ENCODE data around the gene FOXP1. TPM values are rescaled to one million over a fixed set of nuclear protein-coding genes. Genes with fewer than 3 reads are reported as not detected.
"Not testable (repeated sequence)": the region's sequence is repeated elsewhere in the genome, so short reads cannot be mapped to it uniquely, and the experiment has no call there.

FOXP1 gene
- total and polyA plus RNA-seq, 4 donors, result 4.9 to 35.4 (median 32.0) TPM

DNA sequence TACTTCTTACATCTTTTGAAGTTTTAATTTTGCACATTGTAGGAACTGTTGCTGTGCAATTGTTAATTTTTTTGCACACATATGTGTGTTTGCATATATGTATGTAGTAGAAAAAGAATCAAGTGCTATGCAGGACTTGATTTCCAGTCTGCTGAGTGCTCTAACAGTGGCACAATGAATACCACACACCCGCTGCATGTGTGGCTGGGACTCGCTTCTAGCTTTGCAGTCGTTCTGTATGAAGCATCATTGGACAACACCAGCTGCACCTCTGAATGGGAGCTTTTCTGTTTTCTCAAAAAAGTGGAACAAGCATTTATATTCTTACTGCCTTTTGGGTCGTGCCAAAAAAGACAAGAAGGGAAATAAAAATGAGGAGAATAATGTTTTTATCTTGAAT lies 564.7 kb downstream of the FOXP1 start:
- Histone ChIP-seq H3K9me3 (ENCODE audit: control insufficient read depth in 4 of 4, low read length in 3 of 4) (no peaks in the 10 kb centered on the region), H3K27me3 (ENCODE audit: control insufficient read depth in 4 of 4, insufficient read depth in 4 of 4, low read length in 3 of 4) (no peaks in the 10 kb centered on the region), H3K4me1 (ENCODE audit: control insufficient read depth in 4 of 4, insufficient read depth in 4 of 4, low read length in 3 of 4) (peaks cover 2 to 20% (median 8%) of the 10 kb centered on the region in 4 donors), H3K27ac (ENCODE audit: low read depth in 1 of 2, low read length in 2 of 2) (no peak overlapping the region), H3K36me3 (ENCODE audit: control insufficient read depth in 4 of 4, insufficient read depth in 3 of 4, low read depth in 1 of 4, low read length in 3 of 4) (peaks cover 0 to 9% (median 5%) of the 10 kb centered on the region in 4 donors), H3K9ac (ENCODE audit: low read depth in 1 of 2, low read length in 2 of 2) (no peak overlapping the region), H3K4me3 (ENCODE audit: low read depth in 1 of 3, low read length in 3 of 3) (no peak overlapping the region)
- 94% methylated on average over 4 of the region's 4 CpGs for WGBS
- no peak for TF ChIP-seq JUND (IDR thresholded peaks at IDR 0.05)
- no peak for TF ChIP-seq HNF4G (IDR thresholded peaks at IDR 0.05)
- TF ChIP-seq RXRA (IDR thresholded peaks at IDR 0.05), result no peak
- no peak for TF ChIP-seq HNF4A (conservative IDR thresholded peaks at IDR 0.05)
- TF ChIP-seq, protein P1, sequence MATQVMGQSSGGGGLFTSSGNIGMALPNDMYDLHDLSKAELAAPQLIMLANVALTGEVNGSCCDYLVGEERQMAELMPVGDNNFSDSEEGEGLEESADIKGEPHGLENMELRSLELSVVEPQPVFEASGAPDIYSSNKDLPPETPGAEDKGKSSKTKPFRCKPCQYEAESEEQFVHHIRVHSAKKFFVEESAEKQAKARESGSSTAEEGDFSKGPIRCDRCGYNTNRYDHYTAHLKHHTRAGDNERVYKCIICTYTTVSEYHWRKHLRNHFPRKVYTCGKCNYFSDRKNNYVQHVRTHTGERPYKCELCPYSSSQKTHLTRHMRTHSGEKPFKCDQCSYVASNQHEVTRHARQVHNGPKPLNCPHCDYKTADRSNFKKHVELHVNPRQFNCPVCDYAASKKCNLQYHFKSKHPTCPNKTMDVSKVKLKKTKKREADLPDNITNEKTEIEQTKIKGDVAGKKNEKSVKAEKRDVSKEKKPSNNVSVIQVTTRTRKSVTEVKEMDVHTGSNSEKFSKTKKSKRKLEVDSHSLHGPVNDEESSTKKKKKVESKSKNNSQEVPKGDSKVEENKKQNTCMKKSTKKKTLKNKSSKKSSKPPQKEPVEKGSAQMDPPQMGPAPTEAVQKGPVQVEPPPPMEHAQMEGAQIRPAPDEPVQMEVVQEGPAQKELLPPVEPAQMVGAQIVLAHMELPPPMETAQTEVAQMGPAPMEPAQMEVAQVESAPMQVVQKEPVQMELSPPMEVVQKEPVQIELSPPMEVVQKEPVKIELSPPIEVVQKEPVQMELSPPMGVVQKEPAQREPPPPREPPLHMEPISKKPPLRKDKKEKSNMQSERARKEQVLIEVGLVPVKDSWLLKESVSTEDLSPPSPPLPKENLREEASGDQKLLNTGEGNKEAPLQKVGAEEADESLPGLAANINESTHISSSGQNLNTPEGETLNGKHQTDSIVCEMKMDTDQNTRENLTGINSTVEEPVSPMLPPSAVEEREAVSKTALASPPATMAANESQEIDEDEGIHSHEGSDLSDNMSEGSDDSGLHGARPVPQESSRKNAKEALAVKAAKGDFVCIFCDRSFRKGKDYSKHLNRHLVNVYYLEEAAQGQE (IDR thresholded peaks at IDR 0.05), result no peak
- TF ChIP-seq FOXA1 (IDR thresholded peaks at IDR 0.05), result no peak
- TF ChIP-seq RAD21 (IDR thresholded peaks at IDR 0.05), result no peak
- no peak for TF ChIP-seq GABPA (IDR thresholded peaks at IDR 0.05 in 1 of 2, conservative IDR thresholded peaks at IDR 0.05 in 1 of 2)
- TF ChIP-seq, protein P2, sequence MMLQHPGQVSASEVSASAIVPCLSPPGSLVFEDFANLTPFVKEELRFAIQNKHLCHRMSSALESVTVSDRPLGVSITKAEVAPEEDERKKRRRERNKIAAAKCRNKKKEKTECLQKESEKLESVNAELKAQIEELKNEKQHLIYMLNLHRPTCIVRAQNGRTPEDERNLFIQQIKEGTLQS (IDR thresholded peaks at IDR 0.05), result no peak
- TF ChIP-seq SP1 (IDR thresholded peaks at IDR 0.05), result no peak
- no peak for TF ChIP-seq FOXA2 (IDR thresholded peaks at IDR 0.05)
- TF ChIP-seq, protein P3, sequence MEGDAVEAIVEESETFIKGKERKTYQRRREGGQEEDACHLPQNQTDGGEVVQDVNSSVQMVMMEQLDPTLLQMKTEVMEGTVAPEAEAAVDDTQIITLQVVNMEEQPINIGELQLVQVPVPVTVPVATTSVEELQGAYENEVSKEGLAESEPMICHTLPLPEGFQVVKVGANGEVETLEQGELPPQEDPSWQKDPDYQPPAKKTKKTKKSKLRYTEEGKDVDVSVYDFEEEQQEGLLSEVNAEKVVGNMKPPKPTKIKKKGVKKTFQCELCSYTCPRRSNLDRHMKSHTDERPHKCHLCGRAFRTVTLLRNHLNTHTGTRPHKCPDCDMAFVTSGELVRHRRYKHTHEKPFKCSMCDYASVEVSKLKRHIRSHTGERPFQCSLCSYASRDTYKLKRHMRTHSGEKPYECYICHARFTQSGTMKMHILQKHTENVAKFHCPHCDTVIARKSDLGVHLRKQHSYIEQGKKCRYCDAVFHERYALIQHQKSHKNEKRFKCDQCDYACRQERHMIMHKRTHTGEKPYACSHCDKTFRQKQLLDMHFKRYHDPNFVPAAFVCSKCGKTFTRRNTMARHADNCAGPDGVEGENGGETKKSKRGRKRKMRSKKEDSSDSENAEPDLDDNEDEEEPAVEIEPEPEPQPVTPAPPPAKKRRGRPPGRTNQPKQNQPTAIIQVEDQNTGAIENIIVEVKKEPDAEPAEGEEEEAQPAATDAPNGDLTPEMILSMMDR (IDR thresholded peaks at IDR 0.05; ENCODE audit: low read depth, low read length, missing input control), result no peak
- TF ChIP-seq TAF1 (conservative IDR thresholded peaks at IDR 0.05), result no peak
- TF ChIP-seq YY1 (IDR thresholded peaks at IDR 0.05), result no peak
- DNase-seq (ENCODE audit: low spot score), result no peak

DNA sequence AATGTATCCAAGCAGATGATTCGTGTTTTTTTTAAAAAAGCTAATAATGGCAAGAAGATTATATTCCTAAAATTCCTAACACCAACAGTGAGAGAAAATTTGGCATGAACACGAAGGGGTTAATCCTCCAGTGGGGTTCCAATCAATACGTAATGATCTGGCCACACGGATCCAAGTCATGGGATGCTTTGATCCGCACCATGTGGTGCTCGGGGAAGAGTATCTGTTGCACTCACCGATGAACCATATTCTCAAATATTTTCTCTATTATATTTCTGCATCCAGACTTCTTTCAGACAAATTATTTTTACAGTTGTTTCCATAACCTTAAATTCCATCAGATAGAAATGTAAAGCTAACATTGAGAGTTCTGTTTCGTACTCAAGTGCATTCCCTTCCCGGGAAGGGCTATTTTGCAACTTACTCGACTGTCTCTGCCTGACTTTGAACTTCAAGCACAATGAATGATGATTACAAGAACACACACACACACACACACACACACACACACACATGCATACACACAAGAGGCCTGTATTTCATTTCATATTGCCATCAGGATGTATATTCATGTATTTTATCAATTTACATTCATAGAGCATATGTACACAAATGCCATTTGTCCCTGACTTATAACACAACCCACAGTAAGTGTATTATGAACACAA lies 567.2 kb downstream of the FOXP1 start:
- DNase-seq (ENCODE audit: low spot score), result no peak
- no peak for TF ChIP-seq EGR1 (IDR thresholded peaks at IDR 0.05; ENCODE audit: low read depth in 2 of 2)
- peak; percentile 35 to 50 for TF ChIP-seq HNF4A (conservative IDR thresholded peaks at IDR 0.05)
- peak in 1 of 2 donors; percentile 19 for TF ChIP-seq JUND (IDR thresholded peaks at IDR 0.05)
- Histone ChIP-seq H3K36me3 (ENCODE audit: control insufficient read depth in 4 of 4, insufficient read depth in 3 of 4, low read depth in 1 of 4, low read length in 3 of 4) (peaks cover 0 to 9% (median 5%) of the 10 kb centered on the region in 4 donors), H3K9ac (ENCODE audit: low read depth in 1 of 2, low read length in 2 of 2) (no peak overlapping the region), H3K27ac (ENCODE audit: low read depth in 1 of 2, low read length in 2 of 2) (no peak overlapping the region), H3K27me3 (ENCODE audit: control insufficient read depth in 4 of 4, insufficient read depth in 4 of 4, low read length in 3 of 4) (no peaks in the 10 kb centered on the region), H3K4me1 (ENCODE audit: control insufficient read depth in 4 of 4, insufficient read depth in 4 of 4, low read length in 3 of 4) (peaks cover 0 to 11% (median 6%) of the 10 kb centered on the region in 4 donors), H3K4me3 (ENCODE audit: low read depth in 1 of 3, low read length in 3 of 3) (no peak overlapping the region), H3K9me3 (ENCODE audit: control insufficient read depth in 4 of 4, low read length in 3 of 4) (no peaks in the 10 kb centered on the region)
- WGBS, result 29% methylated on average over 10 of the region's 10 CpGs

DNA sequence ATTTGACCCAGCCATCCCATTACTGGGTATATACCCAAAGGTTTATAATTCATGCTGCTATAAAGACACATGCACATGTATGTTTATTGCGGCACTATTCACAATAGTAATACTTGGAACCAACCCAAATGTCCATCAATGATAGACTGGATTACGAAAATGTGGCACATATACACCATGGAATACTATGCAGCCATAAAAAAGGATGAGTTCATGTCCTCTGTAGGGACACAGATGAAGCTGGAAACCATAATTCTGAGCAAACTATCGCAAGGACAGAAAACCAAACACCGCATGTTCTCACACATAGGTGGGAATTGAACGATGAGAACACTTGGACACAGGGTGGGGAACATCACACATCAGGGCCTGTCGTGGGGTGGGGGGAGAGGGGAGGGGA lies 568.9 kb downstream of the FOXP1 start:
- H3K27me3 ChIP-seq (ENCODE audit: control insufficient read depth in 4 of 4, insufficient read depth in 4 of 4, low read length in 3 of 4); H3K27ac ChIP-seq (ENCODE audit: low read depth in 1 of 2, low read length in 2 of 2); H3K36me3 ChIP-seq (ENCODE audit: control insufficient read depth in 4 of 4, insufficient read depth in 3 of 4, low read depth in 1 of 4, low read length in 3 of 4); H3K4me3 ChIP-seq (ENCODE audit: low read depth in 1 of 3, low read length in 3 of 3); H3K9me3 ChIP-seq (ENCODE audit: control insufficient read depth in 4 of 4, low read length in 3 of 4); DNase-seq (ENCODE audit: low spot score); H3K9ac ChIP-seq (ENCODE audit: low read depth in 1 of 2, low read length in 2 of 2): not testable (repeated sequence)
- 96% methylated on average over 6 of the region's 6 CpGs for WGBS
- peaks cover 0 to 14% (median 5%) of the 10 kb centered on the region in 4 donors for H3K4me1 ChIP-seq (ENCODE audit: control insufficient read depth in 4 of 4, insufficient read depth in 4 of 4, low read length in 3 of 4)
